Measurements from ENCODE around the gene SERPINA9.

SERPINA9 gene

GRCh38 chr14:94501588-94502516 is 25.9 kb upstream of the SERPINA9 start:
- ChIA-PET CTCF (interaction anchor here (1.0 kb wide), 1 partner anchor 16 kb away, joined by 3 read pairs; no protein-coding TSS in a partner anchor), POLR2A (no interaction called here)
- H3K27ac ChIP-seq (ENCODE audit: insufficient read depth in 1 of 2, low read depth in 1 of 2, low read length in 2 of 2, poor library complexity in 1 of 2, severe bottlenecking in 2 of 2): no peak overlapping the region
- H3K9me3 ChIP-seq (ENCODE audit: control extremely low read depth in 1 of 5, control insufficient read depth in 4 of 5, insufficient read depth in 2 of 5, low read depth in 1 of 5, low read length in 4 of 5): no peaks in the 10 kb centered on the region
- H3K36me3 ChIP-seq (ENCODE audit: control insufficient read depth in 4 of 4, insufficient read depth in 4 of 4, low read length in 3 of 4): no peaks in the 10 kb centered on the region
- WGBS (ENCODE audit: insufficient coverage): 95% methylated on average over 13 of the region's 16 CpGs
- DNase-seq: no peak
- H3K4me1 ChIP-seq (ENCODE audit: control extremely low read depth in 1 of 4, control insufficient read depth in 4 of 4, insufficient read depth in 4 of 4, low read length in 3 of 4): no peaks in the 10 kb centered on the region
- H3K27me3 ChIP-seq (replicated peaks in 2 of 5; ENCODE audit: control insufficient read depth in 4 of 5, insufficient read depth in 5 of 5, low read length in 4 of 5): peaks cover 0 to 7% (median 0%) of the 10 kb centered on the region in 5 experiments
- H3K4me3 ChIP-seq (ENCODE audit: control insufficient read depth in 1 of 7, extremely low read depth in 1 of 7, insufficient read depth in 4 of 7, low read depth in 2 of 7, low read length in 6 of 7): no peak overlapping the region

- Histone ChIP-seq H3K27ac (ENCODE audit: insufficient read depth in 1 of 2, low read depth in 1 of 2, low read length in 2 of 2, poor library complexity in 1 of 2, severe bottlenecking in 2 of 2) (no peak overlapping the region), H3K4me3 (ENCODE audit: control insufficient read depth in 1 of 7, extremely low read depth in 1 of 7, insufficient read depth in 4 of 7, low read depth in 2 of 7, low read length in 6 of 7) (no peak overlapping the region), H3K4me1 (ENCODE audit: control extremely low read depth in 1 of 4, control insufficient read depth in 4 of 4, insufficient read depth in 4 of 4, low read length in 3 of 4) (no peaks in the 10 kb centered on the region), H3K9me3 (ENCODE audit: control extremely low read depth in 1 of 5, control insufficient read depth in 4 of 5, insufficient read depth in 2 of 5, low read depth in 1 of 5, low read length in 4 of 5) (no peaks in the 10 kb centered on the region), H3K27me3 (replicated peaks in 2 of 5; ENCODE audit: control insufficient read depth in 4 of 5, insufficient read depth in 5 of 5, low read length in 4 of 5) (peaks cover 0 to 7% (median 0%) of the 10 kb centered on the region in 5 experiments), H3K36me3 (ENCODE audit: control insufficient read depth in 4 of 4, insufficient read depth in 4 of 4, low read length in 3 of 4) (no peaks in the 10 kb centered on the region)
- no peak for DNase-seq
- 100% methylated on average over 3 of the region's 3 CpGs for WGBS (ENCODE audit: insufficient coverage)
- POLR2A ChIA-PET: no interaction called here
- CTCF ChIA-PET: interaction anchor here (1.7 kb wide), 1 partner anchor 13 kb away, joined by 5 read pairs; no protein-coding TSS in a partner anchor
Observed at GRCh38 chr14:94500264-94500663, 24.3 kb upstream of the SERPINA9 start.

- Histone ChIP-seq H3K9me3 (ENCODE audit: control extremely low read depth in 1 of 5, control insufficient read depth in 4 of 5, insufficient read depth in 2 of 5, low read depth in 1 of 5, low read length in 4 of 5) (no peaks in the 10 kb centered on the region), H3K4me1 (ENCODE audit: control extremely low read depth in 1 of 4, control insufficient read depth in 4 of 4, insufficient read depth in 4 of 4, low read length in 3 of 4) (no peaks in the 10 kb centered on the region), H3K27me3 (replicated peaks in 2 of 5; ENCODE audit: control insufficient read depth in 4 of 5, insufficient read depth in 5 of 5, low read length in 4 of 5) (peaks cover 0 to 7% (median 0%) of the 10 kb centered on the region in 5 experiments), H3K4me3 (ENCODE audit: control insufficient read depth in 1 of 7, extremely low read depth in 1 of 7, insufficient read depth in 4 of 7, low read depth in 2 of 7, low read length in 6 of 7) (no peak overlapping the region), H3K36me3 (ENCODE audit: control insufficient read depth in 4 of 4, insufficient read depth in 4 of 4, low read length in 3 of 4) (no peaks in the 10 kb centered on the region), H3K27ac (ENCODE audit: insufficient read depth in 1 of 2, low read depth in 1 of 2, low read length in 2 of 2, poor library complexity in 1 of 2, severe bottlenecking in 2 of 2) (no peak overlapping the region)
- 100% methylated on average over 1 of the region's 2 CpGs for WGBS (ENCODE audit: insufficient coverage)
- ChIA-PET POLR2A (no interaction called here), CTCF (interaction anchor here (1.7 kb wide), 1 partner anchor 12 kb away, joined by 5 read pairs; no protein-coding TSS in a partner anchor)
- no peak for DNase-seq
Observed at GRCh38 chr14:94499673-94500072, 23.7 kb upstream of the SERPINA9 start.

DNA sequence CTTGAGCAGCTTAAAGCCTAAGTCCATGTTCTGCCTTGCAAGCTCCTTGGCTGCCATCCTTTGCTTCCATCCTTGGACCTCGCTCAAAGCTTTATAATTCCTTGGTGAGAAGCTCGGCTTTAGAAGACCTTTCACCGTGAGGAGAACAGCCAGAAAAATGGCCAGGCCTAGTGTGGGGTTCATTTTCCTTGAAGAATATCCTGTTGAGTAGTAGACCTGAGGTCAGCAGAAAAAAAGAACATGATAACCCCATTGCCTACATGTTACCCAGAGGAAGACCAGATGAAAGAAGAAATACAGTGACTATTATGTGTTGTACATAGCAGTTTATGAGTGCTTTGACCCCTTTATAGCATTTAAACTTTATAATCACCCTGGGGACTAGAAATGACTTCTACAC is 22.2 kb upstream of the SERPINA9 start:
- 95% methylated on average over 2 of the region's 3 CpGs for WGBS (ENCODE audit: insufficient coverage)
- ChIA-PET POLR2A (no interaction called here), CTCF (no interaction called here)

DNA sequence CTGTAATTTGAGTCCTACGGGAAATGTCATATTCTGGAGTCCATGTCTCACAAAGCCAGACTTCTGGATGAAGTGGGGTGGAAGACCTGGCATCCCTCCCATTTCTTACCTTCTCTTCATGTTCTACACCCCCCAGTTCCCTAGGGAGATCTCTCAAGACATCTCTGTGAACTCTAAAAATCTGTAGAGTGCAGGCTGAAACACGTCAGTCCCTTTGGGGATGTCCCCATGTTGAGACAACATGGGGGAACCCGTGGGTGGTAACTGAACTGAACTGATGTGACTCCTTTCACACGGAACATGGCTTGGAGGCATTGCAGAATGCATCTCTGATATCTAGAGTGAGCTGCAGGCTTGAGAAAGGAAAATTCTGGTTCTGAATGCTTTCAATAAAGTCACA is 18.1 kb upstream of the SERPINA9 start:
- no peak overlapping the region for H3K4me3 ChIP-seq (ENCODE audit: control insufficient read depth in 1 of 7, extremely low read depth in 1 of 7, insufficient read depth in 4 of 7, low read depth in 2 of 7, low read length in 6 of 7)
- POLR2A ChIA-PET: no interaction called here
- peaks cover 0 to 9% (median 3%) of the 10 kb centered on the region in 5 experiments for H3K27me3 ChIP-seq (replicated peaks in 2 of 5; ENCODE audit: control insufficient read depth in 4 of 5, insufficient read depth in 5 of 5, low read length in 4 of 5)
- no peaks in the 10 kb centered on the region for H3K9me3 ChIP-seq (ENCODE audit: control extremely low read depth in 1 of 5, control insufficient read depth in 4 of 5, insufficient read depth in 2 of 5, low read depth in 1 of 5, low read length in 4 of 5)
- 87% methylated on average over 3 of the region's 4 CpGs for WGBS (ENCODE audit: insufficient coverage)
- CTCF ChIA-PET: no interaction called here
- H3K27ac ChIP-seq (ENCODE audit: insufficient read depth in 1 of 2, low read depth in 1 of 2, low read length in 2 of 2, poor library complexity in 1 of 2, severe bottlenecking in 2 of 2): no peak overlapping the region
- no peaks in the 10 kb centered on the region for H3K4me1 ChIP-seq (ENCODE audit: control extremely low read depth in 1 of 4, control insufficient read depth in 4 of 4, insufficient read depth in 4 of 4, low read length in 3 of 4)
- no peaks in the 10 kb centered on the region for H3K36me3 ChIP-seq (ENCODE audit: control insufficient read depth in 4 of 4, insufficient read depth in 4 of 4, low read length in 3 of 4)
- DNase-seq: no peak

More for the DNA sequence above, 22.2 kb upstream of the SERPINA9 start:
- H3K36me3 ChIP-seq (ENCODE audit: control insufficient read depth in 4 of 4, insufficient read depth in 4 of 4, low read length in 3 of 4): no peaks in the 10 kb centered on the region
- peaks cover 0 to 7% (median 0%) of the 10 kb centered on the region in 5 experiments for H3K27me3 ChIP-seq (replicated peaks in 2 of 5; ENCODE audit: control insufficient read depth in 4 of 5, insufficient read depth in 5 of 5, low read length in 4 of 5)
- H3K9me3 ChIP-seq (ENCODE audit: control extremely low read depth in 1 of 5, control insufficient read depth in 4 of 5, insufficient read depth in 2 of 5, low read depth in 1 of 5, low read length in 4 of 5): no peaks in the 10 kb centered on the region
- no peak for DNase-seq
- no peak overlapping the region for H3K27ac ChIP-seq (ENCODE audit: insufficient read depth in 1 of 2, low read depth in 1 of 2, low read length in 2 of 2, poor library complexity in 1 of 2, severe bottlenecking in 2 of 2)
- no peak overlapping the region for H3K4me3 ChIP-seq (ENCODE audit: control insufficient read depth in 1 of 7, extremely low read depth in 1 of 7, insufficient read depth in 4 of 7, low read depth in 2 of 7, low read length in 6 of 7)
- H3K4me1 ChIP-seq (ENCODE audit: control extremely low read depth in 1 of 4, control insufficient read depth in 4 of 4, insufficient read depth in 4 of 4, low read length in 3 of 4): no peaks in the 10 kb centered on the region

DNA sequence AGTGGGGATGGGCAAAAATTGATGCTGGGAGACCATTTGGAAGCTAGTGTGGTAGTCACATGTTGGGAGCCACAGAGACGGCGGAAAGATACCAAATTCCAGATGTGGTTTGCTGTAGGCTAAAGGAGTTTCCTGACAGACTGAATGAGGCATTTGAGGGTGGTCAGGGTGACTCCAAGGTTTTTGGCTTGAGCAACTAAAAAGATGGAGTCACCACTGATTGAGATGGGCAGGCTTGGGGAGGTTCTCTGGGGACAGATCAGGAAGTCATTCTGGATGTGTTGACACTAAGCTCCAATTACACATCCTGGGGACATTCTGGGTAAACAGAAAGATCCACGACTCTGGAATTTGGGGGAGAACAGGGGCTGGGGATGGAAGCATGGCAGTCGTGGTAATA is 15.5 kb upstream of the SERPINA9 start:
- 56% methylated on average over 4 of the region's 4 CpGs for WGBS (ENCODE audit: insufficient coverage)

GRCh38 chr14:94489336-94489735 is 13.3 kb upstream of the SERPINA9 start:
- CTCF ChIA-PET: no interaction called here
- 74% methylated on average over 6 of the region's 11 CpGs for WGBS (ENCODE audit: insufficient coverage)

More for the DNA sequence above, 15.5 kb upstream of the SERPINA9 start:
- H3K27ac ChIP-seq (ENCODE audit: insufficient read depth in 1 of 2, low read depth in 1 of 2, low read length in 2 of 2, poor library complexity in 1 of 2, severe bottlenecking in 2 of 2): no peak overlapping the region
- H3K9me3 ChIP-seq (ENCODE audit: control extremely low read depth in 1 of 5, control insufficient read depth in 4 of 5, insufficient read depth in 2 of 5, low read depth in 1 of 5, low read length in 4 of 5): no peaks in the 10 kb centered on the region
- ChIA-PET CTCF (no interaction called here), POLR2A (no interaction called here)
- H3K27me3 ChIP-seq (replicated peaks in 2 of 5; ENCODE audit: control insufficient read depth in 4 of 5, insufficient read depth in 5 of 5, low read length in 4 of 5): peaks cover 0 to 23% (median 12%) of the 10 kb centered on the region in 5 experiments
- no peaks in the 10 kb centered on the region for H3K4me1 ChIP-seq (ENCODE audit: control extremely low read depth in 1 of 4, control insufficient read depth in 4 of 4, insufficient read depth in 4 of 4, low read length in 3 of 4)
- no peaks in the 10 kb centered on the region for H3K36me3 ChIP-seq (ENCODE audit: control insufficient read depth in 4 of 4, insufficient read depth in 4 of 4, low read length in 3 of 4)
- no peak for DNase-seq
- H3K4me3 ChIP-seq (ENCODE audit: control insufficient read depth in 1 of 7, extremely low read depth in 1 of 7, insufficient read depth in 4 of 7, low read depth in 2 of 7, low read length in 6 of 7): no peak overlapping the region

More at GRCh38 chr14:94489336-94489735, 13.3 kb upstream of the SERPINA9 start:
- DNase-seq: no peak
- H3K36me3 ChIP-seq (ENCODE audit: control insufficient read depth in 4 of 4, insufficient read depth in 4 of 4, low read length in 3 of 4): no peaks in the 10 kb centered on the region
- no peak overlapping the region for H3K4me3 ChIP-seq (ENCODE audit: control insufficient read depth in 1 of 7, extremely low read depth in 1 of 7, insufficient read depth in 4 of 7, low read depth in 2 of 7, low read length in 6 of 7)
- H3K9me3 ChIP-seq (ENCODE audit: control extremely low read depth in 1 of 5, control insufficient read depth in 4 of 5, insufficient read depth in 2 of 5, low read depth in 1 of 5, low read length in 4 of 5): no peaks in the 10 kb centered on the region
- POLR2A ChIA-PET: no interaction called here
- no peaks in the 10 kb centered on the region for H3K4me1 ChIP-seq (ENCODE audit: control extremely low read depth in 1 of 4, control insufficient read depth in 4 of 4, insufficient read depth in 4 of 4, low read length in 3 of 4)
- peaks cover 0 to 32% (median 14%) of the 10 kb centered on the region in 5 experiments for H3K27me3 ChIP-seq (replicated peaks in 2 of 5; ENCODE audit: control insufficient read depth in 4 of 5, insufficient read depth in 5 of 5, low read length in 4 of 5)
- no peak overlapping the region for H3K27ac ChIP-seq (ENCODE audit: insufficient read depth in 1 of 2, low read depth in 1 of 2, low read length in 2 of 2, poor library complexity in 1 of 2, severe bottlenecking in 2 of 2)

Data from common myeloid progenitor, CD34-positive (primary cell).